GM19351 (cell line): Measurements from ENCODE around the gene MMP25.
"Not testable (repeated sequence)": the region's sequence is repeated elsewhere in the genome, so short reads cannot be mapped to it uniquely, and the experiment has no call there.

Experiments used
- ATAC-seq: cut with Tn5 transposase; IDR thresholded peaks from one replicate; pipeline ENCODE4 v1.9.1; 2021; ENCODE audit warnings: mild to moderate bottlenecking, moderate library complexity; ENCODE audit not compliant: unreplicated experiment

The MMP25 gene

GRCh38 chr16:3054965-3055733 lies 8.8 kb downstream of the MMP25 start:
- no peak for ATAC-seq

GRCh38 chr16:3055734-3056115 lies 9.4 kb downstream of the MMP25 start:
- ATAC-seq: not testable (repeated sequence)

GRCh38 chr16:3056336-3057180 lies 10.2 kb downstream of the MMP25 start:
- no peak for ATAC-seq

GRCh38 chr16:3057181-3058138 lies 11.1 kb downstream of the MMP25 start:
- no peak for ATAC-seq

GRCh38 chr16:3058139-3059030 lies 12.0 kb downstream of the MMP25 start:
- peak; percentile 17 for ATAC-seq

- peak; percentile 73 for ATAC-seq
Observed at GRCh38 chr16:3059041-3059722, 12.8 kb downstream of the MMP25 start.

GRCh38 chr16:3059723-3060242 lies 13.4 kb downstream of the MMP25 start:
- no peak for ATAC-seq

GRCh38 chr16:3060339-3061127 lies 14.2 kb downstream of the MMP25 start:
- ATAC-seq: no peak

GRCh38 chr16:3062553-3062952 lies 16.2 kb downstream of the MMP25 start:
- ATAC-seq: no peak

- ATAC-seq: no peak
Observed at GRCh38 chr16:3063625-3064386, 17.4 kb downstream of the MMP25 start.

GRCh38 chr16:3065069-3065741 lies 18.8 kb downstream of the MMP25 start, which contains the start of gene IL32:
Gene IL32, plus strand, starts transcription at chr16:3065640. Its CDS starts 172 bp downstream, at chr16:3065812.
- no peak for ATAC-seq

- no peak for ATAC-seq
Observed at GRCh38 chr16:3065742-3066439, 19.5 kb downstream of the MMP25 start.

- no peak for ATAC-seq
Observed at GRCh38 chr16:3066440-3066748, 20.0 kb downstream of the MMP25 start.

- no peak for ATAC-seq
Observed at GRCh38 chr16:3068487-3068886, 22.1 kb downstream of the MMP25 start.

- ATAC-seq: not testable (repeated sequence)
Observed at GRCh38 chr16:3069146-3069545, 22.8 kb downstream of the MMP25 start.

- no peak for ATAC-seq
Observed at GRCh38 chr16:3070608-3071111, 24.3 kb downstream of the MMP25 start.
